CD4-positive, alpha-beta memory T cell (primary cell): ENCODE data around the gene MATK. TPM values are rescaled to one million over a fixed set of nuclear protein-coding genes. Genes with fewer than 3 reads are reported as not detected.
A peak's percentile ranks its signal among the peaks of the same experiment; 100 is the strongest.

Source experiments
- CTCF ChIA-PET: fragments of 350-600 bp; sonication (Branson Sonifier 250); formaldehyde crosslinking; loops from one replicate; lab custom pipeline; 2021; ENCODE audit warnings: inconsistent platforms; ENCODE audit not compliant: partially characterized antibody; lab: Charles Lee
- POLR2A ChIA-PET: fragments of 350-600 bp; sonication (Branson Sonifier 250); formaldehyde crosslinking; loops from one replicate; lab custom pipeline; 2021; ENCODE audit not compliant: partially characterized antibody; lab: Charles Lee
- DNase-seq, 5 donors: peaks; one replicate each; pipeline versions ENCODE4 v3.0.0 to v3.0.0-alpha.2; 2020 to 2022; ENCODE audit warnings: mixed read lengths in 1 of 5
- H3K27ac ChIP-seq: one replicate; pipeline ENCODE4 v1.7.0; 2013; ENCODE audit warnings: low read depth, low read length
- H3K27me3 ChIP-seq: 2 replicates; pipeline ENCODE4 v1.7.0; 2013; ENCODE audit warnings: mild to moderate bottlenecking, low read length, moderate library complexity; ENCODE audit not compliant: insufficient read depth
- H3K36me3 ChIP-seq: 2 replicates; pipeline ENCODE4 v1.7.0; 2013; ENCODE audit warnings: mild to moderate bottlenecking, low read length, moderate library complexity; ENCODE audit not compliant: insufficient read depth
- H3K4me1 ChIP-seq: 2 replicates; pipeline ENCODE4 v1.7.0; 2013; ENCODE audit warnings: mild to moderate bottlenecking, low read length, moderate library complexity; ENCODE audit not compliant: insufficient read depth
- H3K4me3 ChIP-seq, 2 donors: one replicate each; pipeline ENCODE4 v1.7.0; 2013; ENCODE audit warnings: low read length in 2 of 2, mild to moderate bottlenecking in 1 of 2
- H3K9me3 ChIP-seq, 2 donors: one replicate each; pipeline ENCODE4 v1.7.0; 2013; ENCODE audit warnings: low read length in 2 of 2, control low read depth in 1 of 2; ENCODE audit not compliant: control insufficient read depth in 1 of 2
- H3K27ac Mint-ChIP-seq, 7 donors: one replicate each; pipeline ENCODE4 v1.8.0; 2020 to 2021; ENCODE audit warnings: mixed read lengths in 7 of 7, mild to moderate bottlenecking in 6 of 7, inconsistent platforms in 3 of 7, moderate library complexity in 3 of 7
- H3K27me3 Mint-ChIP-seq, 2 donors: one replicate each; pipeline ENCODE4 v1.8.0; 2020 to 2021; ENCODE audit warnings: mixed read lengths in 2 of 2
- H3K36me3 Mint-ChIP-seq, 2 donors: one replicate each; pipeline ENCODE4 v1.8.0; 2020 to 2021; ENCODE audit warnings: mixed read lengths in 2 of 2, inconsistent platforms in 1 of 2, mild to moderate bottlenecking in 1 of 2
- H3K4me1 Mint-ChIP-seq, 4 donors: one replicate each; pipeline ENCODE4 v1.8.0; 2020 to 2021; ENCODE audit warnings: mixed read lengths in 4 of 4, mild to moderate bottlenecking in 1 of 4
- H3K4me3 Mint-ChIP-seq, 8 donors: one replicate each; pipeline ENCODE4 v1.8.0; 2020 to 2021; ENCODE audit warnings: mixed read lengths in 8 of 8, mild to moderate bottlenecking in 7 of 8, moderate library complexity in 6 of 8, inconsistent platforms in 3 of 8
- H3K9me3 Mint-ChIP-seq, 8 donors: one replicate each; pipeline ENCODE4 v1.8.0; 2020 to 2021; ENCODE audit warnings: mixed read lengths in 8 of 8, mild to moderate bottlenecking in 5 of 8, inconsistent platforms in 3 of 8, moderate library complexity in 1 of 8
- intact Hi-C: fragments of 100-400 bp; cut with micrococcal nuclease; formaldehyde crosslinking; loops from one replicate; pipeline ENCODE4 v1.15.1; 2023
- polyA plus RNA-seq, 2 donors: library from polyadenylated mRNA; unstranded; fragments of 300-500 nt; fragmentation: Illumina TruSeq; gene quantifications; one replicate each; pipeline ENCODE4 v1.2.3, GENCODE V29; 2021
- total RNA-seq, 2 experiments: library from RNA; stranded (reverse); gene quantifications; one replicate each; pipeline ENCODE4 v1.2.3, GENCODE V29; 2021

The MATK gene
- total and polyA plus RNA-seq, 4 experiments from 2014 or later = 7.2 to 27.7 (median 14.5) TPM

GRCh38 chr19:3830621-3831589, 44.7 kb upstream of the MATK start:
- H3K9me3 Mint-ChIP-seq = no peaks in the 10 kb centered on the region
- Histone ChIP-seq H3K4me3 (no peak overlapping the region), H3K9me3 (no peaks in the 10 kb centered on the region), H3K4me1 (no peaks in the 10 kb centered on the region), H3K27me3 (no peaks in the 10 kb centered on the region), H3K27ac (no peak overlapping the region), H3K36me3 (no peaks in the 10 kb centered on the region)
- intact Hi-C loops = no loop called here
- no peak overlapping the region for H3K4me3 Mint-ChIP-seq
- H3K4me1 Mint-ChIP-seq = peaks cover 0 to 7% (median 4%) of the 10 kb centered on the region in 4 donors
- ChIA-PET POLR2A (no interaction called here), CTCF (interaction anchor here (1.1 to 1.3 kb wide), 3 partner anchors 9 to 75 kb away, joined by 3 to 7 read pairs (median 3); no protein-coding TSS in a partner anchor)
- no peaks in the 10 kb centered on the region for H3K36me3 Mint-ChIP-seq
- H3K27ac Mint-ChIP-seq = no peak overlapping the region
- H3K27me3 Mint-ChIP-seq = peaks cover 2% of the 10 kb centered on the region in 2 donors
- no peak for DNase-seq

DNA sequence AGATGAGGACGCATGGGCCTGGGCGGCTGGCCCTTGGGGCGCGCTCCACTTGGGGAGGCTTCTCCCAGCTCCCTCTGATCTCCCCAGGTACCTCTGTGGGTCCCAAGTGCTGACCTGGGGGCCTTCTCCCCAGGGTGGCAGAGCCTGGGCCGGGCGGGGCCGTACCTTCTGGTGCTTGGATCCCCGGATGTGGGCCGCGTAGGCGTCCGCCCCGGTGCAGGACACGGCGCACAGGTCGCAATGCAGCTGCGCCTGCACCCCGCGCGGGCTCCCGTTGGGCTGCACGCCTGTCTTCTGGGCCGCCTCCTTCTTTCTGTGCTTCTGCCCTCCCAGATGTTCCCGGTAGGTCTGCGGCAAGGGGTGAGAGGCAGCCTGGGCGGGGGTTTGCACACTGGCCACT, 41.1 kb upstream of the MATK start:
- Histone ChIP-seq H3K27ac (no peak overlapping the region), H3K27me3 (no peaks in the 10 kb centered on the region), H3K9me3 (no peaks in the 10 kb centered on the region), H3K4me1 (peaks cover 3% of the 10 kb centered on the region), H3K36me3 (no peaks in the 10 kb centered on the region), H3K4me3 (no peak overlapping the region)
- no peak for DNase-seq
- Mint-ChIP-seq H3K27ac (no peak overlapping the region), H3K27me3 (peaks cover 0 to 2% of the 10 kb centered on the region in 2 donors), H3K4me3 (no peak overlapping the region), H3K9me3 (no peaks in the 10 kb centered on the region), H3K4me1 (peaks cover 0 to 8% (median 4%) of the 10 kb centered on the region in 4 donors), H3K36me3 (no peaks in the 10 kb centered on the region)
- ChIA-PET POLR2A (interaction anchor here (1.1 kb wide), 1 partner anchor 21 kb away, joined by 3 read pairs; no protein-coding TSS in a partner anchor), CTCF (no interaction called here)
- intact Hi-C loops = no loop called here

DNA sequence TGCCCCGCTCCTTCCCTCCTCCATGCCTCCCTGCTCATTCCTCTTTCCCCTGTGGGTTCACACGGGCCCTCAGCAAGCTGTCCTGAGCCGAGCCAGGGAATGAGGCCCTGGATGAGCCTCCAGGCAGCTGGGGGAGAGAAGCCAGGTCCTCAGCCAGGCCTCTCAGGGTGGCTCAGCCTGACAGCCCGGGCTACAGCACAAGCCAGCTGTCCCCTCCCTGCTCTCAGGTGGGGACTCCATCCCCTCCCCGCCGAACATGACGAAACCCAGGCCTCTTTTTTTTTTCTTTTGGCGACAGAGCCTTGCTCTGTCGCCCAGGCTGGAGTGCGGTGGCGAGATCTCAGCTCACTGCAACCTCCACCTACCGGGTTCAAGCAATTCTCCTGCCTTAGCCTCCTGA, 40.0 kb upstream of the MATK start:
- no peak overlapping the region for H3K4me3 ChIP-seq
- POLR2A ChIA-PET = interaction anchor here (1.1 to 1.3 kb wide), 2 partner anchors 20 to 64 kb away, joined by 3 read pairs; partner anchors contain the start of genes APBA3 and MRPL54
- no peak overlapping the region for H3K27ac ChIP-seq
- DNase-seq = no peak
- H3K4me3 Mint-ChIP-seq = no peak overlapping the region
- H3K27ac Mint-ChIP-seq = no peak overlapping the region
- no peaks in the 10 kb centered on the region for H3K27me3 ChIP-seq
- no peaks in the 10 kb centered on the region for H3K36me3 ChIP-seq
- H3K27me3 Mint-ChIP-seq = peaks cover 0 to 2% of the 10 kb centered on the region in 2 donors
- H3K9me3 ChIP-seq = no peaks in the 10 kb centered on the region
- H3K4me1 ChIP-seq = peaks cover 7% of the 10 kb centered on the region
- CTCF ChIA-PET = no interaction called here
- no peaks in the 10 kb centered on the region for H3K36me3 Mint-ChIP-seq
- H3K4me1 Mint-ChIP-seq = peaks cover 2 to 20% (median 11%) of the 10 kb centered on the region in 4 donors
- H3K9me3 Mint-ChIP-seq = no peaks in the 10 kb centered on the region
- intact Hi-C loops = no loop called here

GRCh38 chr19:3825286-3825956, 39.2 kb upstream of the MATK start:
- Mint-ChIP-seq H3K27ac (no peak overlapping the region), H3K36me3 (no peaks in the 10 kb centered on the region), H3K4me3 (no peak overlapping the region), H3K9me3 (no peaks in the 10 kb centered on the region), H3K4me1 (peaks cover 2 to 22% (median 12%) of the 10 kb centered on the region in 4 donors), H3K27me3 (peaks cover 0 to 2% of the 10 kb centered on the region in 2 donors)
- intact Hi-C loops = no loop called here
- CTCF ChIA-PET = no interaction called here
- POLR2A ChIA-PET = interaction anchor here (1.3 kb wide), 1 partner anchor 63 kb away, joined by 3 read pairs; the partner anchor contains the start of genes APBA3 and MRPL54
- no peak overlapping the region for H3K4me3 ChIP-seq
- no peaks in the 10 kb centered on the region for H3K9me3 ChIP-seq
- H3K4me1 ChIP-seq = peaks cover 7% of the 10 kb centered on the region
- no peaks in the 10 kb centered on the region for H3K27me3 ChIP-seq
- no peak for DNase-seq
- no peaks in the 10 kb centered on the region for H3K36me3 ChIP-seq
- H3K27ac ChIP-seq = no peak overlapping the region

DNA sequence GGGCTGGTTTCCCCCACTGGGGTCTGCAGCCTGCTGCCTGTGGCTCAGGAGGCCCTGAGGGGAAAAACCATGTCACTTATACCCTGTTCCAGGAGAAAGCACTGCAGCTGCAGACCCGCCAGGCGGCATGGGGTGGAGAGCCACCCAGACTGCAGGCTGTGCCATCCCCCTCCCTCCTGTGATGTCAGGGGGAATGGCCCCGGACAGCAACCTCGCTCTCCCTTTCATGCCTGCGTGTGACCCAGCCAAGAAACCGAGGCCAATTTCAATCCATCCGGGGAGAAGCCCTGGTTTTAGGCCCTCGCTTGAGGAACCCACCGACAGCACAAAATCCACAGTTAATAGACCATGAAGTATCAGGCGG, 37.2 kb upstream of the MATK start:
- intact Hi-C loops = loop anchor here (5.0 kb wide), 1 partner anchor 101 kb away; no protein-coding TSS in a partner anchor

DNA sequence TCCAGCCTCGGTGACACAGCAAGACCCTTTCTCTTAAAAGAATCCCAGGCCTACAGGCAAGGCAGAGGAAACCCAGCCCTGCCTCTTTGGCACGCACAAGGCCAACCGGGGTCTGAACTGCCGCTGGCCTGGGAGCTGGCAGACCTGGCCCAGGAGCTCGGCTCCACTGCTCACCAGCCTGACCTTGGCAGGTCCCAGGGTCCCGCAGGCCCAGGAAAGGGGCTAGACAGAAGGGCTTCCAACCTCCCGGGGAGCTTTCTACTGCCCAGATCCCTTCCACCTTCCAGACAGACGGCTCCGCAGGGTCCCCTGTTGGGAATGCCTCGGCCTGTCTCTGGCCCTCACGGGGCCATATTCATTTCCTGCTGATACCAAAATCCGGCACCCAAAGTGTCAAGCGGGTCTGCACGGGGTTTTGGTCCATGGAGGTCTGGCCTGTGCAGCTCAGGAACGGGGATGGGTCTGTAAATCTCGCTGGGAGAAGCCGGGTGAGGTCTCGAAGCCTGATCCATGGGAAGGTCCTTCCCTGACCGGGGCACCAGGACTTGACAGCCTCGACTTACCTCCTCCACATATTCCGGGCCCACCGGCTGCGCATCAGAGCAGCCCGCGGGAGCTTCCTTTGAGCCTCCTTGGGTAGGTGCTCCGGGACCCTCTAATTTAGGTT, 36.6 kb upstream of the MATK start:
- H3K27ac ChIP-seq = no peak overlapping the region
- H3K4me3 Mint-ChIP-seq = no peak overlapping the region

More for the DNA sequence above, 37.2 kb upstream of the MATK start:
- Mint-ChIP-seq H3K9me3 (no peaks in the 10 kb centered on the region), H3K27me3 (no peaks in the 10 kb centered on the region), H3K4me3 (peak overlapping the region in 1 of 8 donors; percentile 26), H3K27ac (no peak overlapping the region), H3K36me3 (no peaks in the 10 kb centered on the region), H3K4me1 (peaks cover 4 to 25% (median 13%) of the 10 kb centered on the region in 4 donors)
- no peak overlapping the region for H3K27ac ChIP-seq
- H3K27me3 ChIP-seq = no peaks in the 10 kb centered on the region
- ChIA-PET POLR2A (interaction anchor here (2.9 to 3.2 kb wide), 2 partner anchors 11 to 62 kb away, joined by 19 to 30 read pairs; partner anchors contain the start of genes APBA3 and MRPL54), CTCF (interaction anchor here (1.2 to 5.2 kb wide), 3 partner anchors 11 to 63 kb away, joined by 3 to 82 read pairs (median 20); partner anchors contain the start of genes APBA3 and MRPL54)
- H3K9me3 ChIP-seq = no peaks in the 10 kb centered on the region
- DNase-seq = no peak
- peaks cover 12% of the 10 kb centered on the region for H3K4me1 ChIP-seq
- no peaks in the 10 kb centered on the region for H3K36me3 ChIP-seq
- no peak overlapping the region for H3K4me3 ChIP-seq

More for the DNA sequence above, 36.6 kb upstream of the MATK start:
- Histone ChIP-seq H3K9me3 (no peaks in the 10 kb centered on the region), H3K4me3 (no peak overlapping the region), H3K36me3 (no peaks in the 10 kb centered on the region), H3K4me1 (peaks cover 13% of the 10 kb centered on the region), H3K27me3 (no peaks in the 10 kb centered on the region)
- Mint-ChIP-seq H3K36me3 (no peaks in the 10 kb centered on the region), H3K27ac (peak overlapping the region in 1 of 7 donors; percentile 19), H3K9me3 (no peaks in the 10 kb centered on the region), H3K27me3 (no peaks in the 10 kb centered on the region), H3K4me1 (peaks cover 6 to 26% (median 14%) of the 10 kb centered on the region in 4 donors)
- DNase-seq = no peak
- intact Hi-C loops = loop anchor here (1.0 to 5.0 kb wide), 4 partner anchors 38 to 123 kb away; partner anchors contain the start of genes MRPL54 and PIP5K1C
- POLR2A ChIA-PET = interaction anchor here (1.3 to 3.2 kb wide), 4 partner anchors 11 to 61 kb away, joined by 4 to 30 read pairs (median 12); partner anchors contain the start of genes APBA3 and MRPL54
- CTCF ChIA-PET = interaction anchor here (1.0 to 5.2 kb wide), 15 partner anchors 8 to 161 kb away, joined by 3 to 82 read pairs (median 5); partner anchors contain the start of genes APBA3 and MRPL54
